H1 (cell line): ENCODE results near the gene UPF2. TPM values are rescaled to one million over a fixed set of nuclear protein-coding genes. Genes with fewer than 3 reads are reported as not detected.

Experiments
- CHD1 ChIP-seq: IDR thresholded peaks from 2 replicates; pipeline ENCODE4 v1.6.1; 2012; ENCODE audit warnings: low read depth, low read length, improper control_type of control experiment
- EP300 ChIP-seq, 2 experiments: IDR thresholded peaks; 1 replicate in 1 of 2; 2 replicates in 1 of 2; pipeline ENCODE4 v1.6.1; 2011 to 2012; ENCODE audit warnings: low read depth in 2 of 2, low read length in 2 of 2, mild to moderate bottlenecking in 2 of 2, borderline replicate concordance in 1 of 2, inconsistent platforms in 1 of 2, moderate library complexity in 1 of 2
- polyA plus RNA-seq, 7 experiments: library from polyadenylated mRNA; depleted of rRNA in 3 of 7; stranded (reverse) in 5 of 7; unstranded in 2 of 7; fragments of >200 nt in 5 of 7; fragments of 200-250 nt in 2 of 7; gene quantifications; 1 replicate in 5 of 7; 2 replicates in 1 of 7; 4 replicates in 1 of 7; pipeline versions ENCODE4 v1.2.1 to v1.2.3, GENCODE V29; 2011 to 2013; ENCODE audit warnings: missing spikeins in 2 of 7, mixed read lengths in 2 of 7
- total RNA-seq: library from RNA; stranded (reverse); fragmentation: NEBNext Ultra II Directional; extraction: Animal tissue kit (Norgen Biotek cat#: 25700); gene quantifications from 2 replicates; pipeline ENCODE4 v1.2.1, GENCODE V29; 2021
- TF ChIP-seq, protein P1 (sequence below): fragments of 300-600 bp; sonication (generic); IDR thresholded peaks from 2 replicates; pipeline ENCODE4 v1.7.1; 2012; ENCODE audit warnings: low read length, moderate library complexity, mild to moderate bottlenecking, inconsistent platforms; ENCODE audit not compliant: insufficient replicate concordance
- TF ChIP-seq, protein P2 (sequence below): IDR thresholded peaks from 2 replicates; pipeline ENCODE4 v1.6.1; 2011; ENCODE audit warnings: low read depth, mild to moderate bottlenecking, low read length; ENCODE audit not compliant: insufficient read depth

UPF2 gene
- total and polyA plus RNA-seq, 2 of the 8 experiments (the other 6 are each of a cell fraction or from before 2014, with no cell fraction given), result 6.2 to 32.8 TPM

DNA sequence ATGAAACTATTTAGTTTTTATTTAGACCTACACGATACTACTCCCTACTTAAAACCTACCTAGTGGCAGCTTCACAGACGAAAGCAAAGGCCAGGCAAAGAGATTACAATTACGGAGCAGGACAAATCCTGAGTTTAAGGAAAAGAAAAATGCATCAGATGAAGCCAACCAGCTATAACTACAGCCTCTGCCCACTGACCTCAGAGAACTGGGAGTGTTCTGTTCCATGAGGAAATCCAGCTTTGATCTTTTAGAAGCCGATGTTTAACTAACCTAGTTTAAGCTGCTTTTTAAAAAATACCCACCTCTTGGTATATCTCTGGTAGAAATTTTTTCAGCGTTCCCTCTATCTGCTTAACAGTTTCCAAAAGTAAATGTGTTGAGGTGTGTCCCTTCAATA, 3.0 kb upstream of the UPF2 start (continued):
- TF ChIP-seq, protein P1, sequence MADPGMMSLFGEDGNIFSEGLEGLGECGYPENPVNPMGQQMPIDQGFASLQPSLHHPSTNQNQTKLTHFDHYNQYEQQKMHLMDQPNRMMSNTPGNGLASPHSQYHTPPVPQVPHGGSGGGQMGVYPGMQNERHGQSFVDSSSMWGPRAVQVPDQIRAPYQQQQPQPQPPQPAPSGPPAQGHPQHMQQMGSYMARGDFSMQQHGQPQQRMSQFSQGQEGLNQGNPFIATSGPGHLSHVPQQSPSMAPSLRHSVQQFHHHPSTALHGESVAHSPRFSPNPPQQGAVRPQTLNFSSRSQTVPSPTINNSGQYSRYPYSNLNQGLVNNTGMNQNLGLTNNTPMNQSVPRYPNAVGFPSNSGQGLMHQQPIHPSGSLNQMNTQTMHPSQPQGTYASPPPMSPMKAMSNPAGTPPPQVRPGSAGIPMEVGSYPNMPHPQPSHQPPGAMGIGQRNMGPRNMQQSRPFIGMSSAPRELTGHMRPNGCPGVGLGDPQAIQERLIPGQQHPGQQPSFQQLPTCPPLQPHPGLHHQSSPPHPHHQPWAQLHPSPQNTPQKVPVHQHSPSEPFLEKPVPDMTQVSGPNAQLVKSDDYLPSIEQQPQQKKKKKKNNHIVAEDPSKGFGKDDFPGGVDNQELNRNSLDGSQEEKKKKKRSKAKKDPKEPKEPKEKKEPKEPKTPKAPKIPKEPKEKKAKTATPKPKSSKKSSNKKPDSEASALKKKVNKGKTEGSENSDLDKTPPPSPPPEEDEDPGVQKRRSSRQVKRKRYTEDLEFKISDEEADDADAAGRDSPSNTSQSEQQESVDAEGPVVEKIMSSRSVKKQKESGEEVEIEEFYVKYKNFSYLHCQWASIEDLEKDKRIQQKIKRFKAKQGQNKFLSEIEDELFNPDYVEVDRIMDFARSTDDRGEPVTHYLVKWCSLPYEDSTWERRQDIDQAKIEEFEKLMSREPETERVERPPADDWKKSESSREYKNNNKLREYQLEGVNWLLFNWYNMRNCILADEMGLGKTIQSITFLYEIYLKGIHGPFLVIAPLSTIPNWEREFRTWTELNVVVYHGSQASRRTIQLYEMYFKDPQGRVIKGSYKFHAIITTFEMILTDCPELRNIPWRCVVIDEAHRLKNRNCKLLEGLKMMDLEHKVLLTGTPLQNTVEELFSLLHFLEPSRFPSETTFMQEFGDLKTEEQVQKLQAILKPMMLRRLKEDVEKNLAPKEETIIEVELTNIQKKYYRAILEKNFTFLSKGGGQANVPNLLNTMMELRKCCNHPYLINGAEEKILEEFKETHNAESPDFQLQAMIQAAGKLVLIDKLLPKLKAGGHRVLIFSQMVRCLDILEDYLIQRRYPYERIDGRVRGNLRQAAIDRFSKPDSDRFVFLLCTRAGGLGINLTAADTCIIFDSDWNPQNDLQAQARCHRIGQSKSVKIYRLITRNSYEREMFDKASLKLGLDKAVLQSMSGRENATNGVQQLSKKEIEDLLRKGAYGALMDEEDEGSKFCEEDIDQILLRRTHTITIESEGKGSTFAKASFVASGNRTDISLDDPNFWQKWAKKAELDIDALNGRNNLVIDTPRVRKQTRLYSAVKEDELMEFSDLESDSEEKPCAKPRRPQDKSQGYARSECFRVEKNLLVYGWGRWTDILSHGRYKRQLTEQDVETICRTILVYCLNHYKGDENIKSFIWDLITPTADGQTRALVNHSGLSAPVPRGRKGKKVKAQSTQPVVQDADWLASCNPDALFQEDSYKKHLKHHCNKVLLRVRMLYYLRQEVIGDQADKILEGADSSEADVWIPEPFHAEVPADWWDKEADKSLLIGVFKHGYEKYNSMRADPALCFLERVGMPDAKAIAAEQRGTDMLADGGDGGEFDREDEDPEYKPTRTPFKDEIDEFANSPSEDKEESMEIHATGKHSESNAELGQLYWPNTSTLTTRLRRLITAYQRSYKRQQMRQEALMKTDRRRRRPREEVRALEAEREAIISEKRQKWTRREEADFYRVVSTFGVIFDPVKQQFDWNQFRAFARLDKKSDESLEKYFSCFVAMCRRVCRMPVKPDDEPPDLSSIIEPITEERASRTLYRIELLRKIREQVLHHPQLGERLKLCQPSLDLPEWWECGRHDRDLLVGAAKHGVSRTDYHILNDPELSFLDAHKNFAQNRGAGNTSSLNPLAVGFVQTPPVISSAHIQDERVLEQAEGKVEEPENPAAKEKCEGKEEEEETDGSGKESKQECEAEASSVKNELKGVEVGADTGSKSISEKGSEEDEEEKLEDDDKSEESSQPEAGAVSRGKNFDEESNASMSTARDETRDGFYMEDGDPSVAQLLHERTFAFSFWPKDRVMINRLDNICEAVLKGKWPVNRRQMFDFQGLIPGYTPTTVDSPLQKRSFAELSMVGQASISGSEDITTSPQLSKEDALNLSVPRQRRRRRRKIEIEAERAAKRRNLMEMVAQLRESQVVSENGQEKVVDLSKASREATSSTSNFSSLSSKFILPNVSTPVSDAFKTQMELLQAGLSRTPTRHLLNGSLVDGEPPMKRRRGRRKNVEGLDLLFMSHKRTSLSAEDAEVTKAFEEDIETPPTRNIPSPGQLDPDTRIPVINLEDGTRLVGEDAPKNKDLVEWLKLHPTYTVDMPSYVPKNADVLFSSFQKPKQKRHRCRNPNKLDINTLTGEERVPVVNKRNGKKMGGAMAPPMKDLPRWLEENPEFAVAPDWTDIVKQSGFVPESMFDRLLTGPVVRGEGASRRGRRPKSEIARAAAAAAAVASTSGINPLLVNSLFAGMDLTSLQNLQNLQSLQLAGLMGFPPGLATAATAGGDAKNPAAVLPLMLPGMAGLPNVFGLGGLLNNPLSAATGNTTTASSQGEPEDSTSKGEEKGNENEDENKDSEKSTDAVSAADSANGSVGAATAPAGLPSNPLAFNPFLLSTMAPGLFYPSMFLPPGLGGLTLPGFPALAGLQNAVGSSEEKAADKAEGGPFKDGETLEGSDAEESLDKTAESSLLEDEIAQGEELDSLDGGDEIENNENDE, result no peak
- TF ChIP-seq, protein P2, sequence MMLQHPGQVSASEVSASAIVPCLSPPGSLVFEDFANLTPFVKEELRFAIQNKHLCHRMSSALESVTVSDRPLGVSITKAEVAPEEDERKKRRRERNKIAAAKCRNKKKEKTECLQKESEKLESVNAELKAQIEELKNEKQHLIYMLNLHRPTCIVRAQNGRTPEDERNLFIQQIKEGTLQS, result no peak
- TF ChIP-seq EP300 (IDR thresholded peaks at IDR 0.05; ENCODE audit: borderline replicate concordance in 1 of 2, low read depth in 2 of 2, low read length in 2 of 2) (no peak), CHD1 (no peak)
